H1 (cell line): ENCODE measurements around the gene LIN54.

Source experiments
- ATF3 ChIP-seq: IDR thresholded peaks from 2 replicates; pipeline ENCODE4 v1.6.1; 2011; ENCODE audit warnings: low read depth, mild to moderate bottlenecking, low read length; ENCODE audit not compliant: insufficient read depth
- EP300 ChIP-seq, 2 experiments: IDR thresholded peaks; 1 replicate in 1 of 2; 2 replicates in 1 of 2; pipeline ENCODE4 v1.6.1; 2011 to 2012; ENCODE audit warnings: low read depth in 2 of 2, low read length in 2 of 2, mild to moderate bottlenecking in 2 of 2, borderline replicate concordance in 1 of 2, inconsistent platforms in 1 of 2, moderate library complexity in 1 of 2
- EZH2 ChIP-seq: fragments of 200-600 bp; sonication (generic); IDR thresholded peaks from 2 replicates; pipeline ENCODE4 v1.7.1; 2012; ENCODE audit warnings: low read depth, mild to moderate bottlenecking, moderate library complexity, low read length, inconsistent platforms; ENCODE audit not compliant: severe bottlenecking
- FOSL1 ChIP-seq: IDR thresholded peaks from 2 replicates; pipeline ENCODE4 v1.6.1; 2011; ENCODE audit warnings: mild to moderate bottlenecking, low read depth, low read length, moderate library complexity; ENCODE audit not compliant: insufficient read depth
- HDAC2 ChIP-seq, 2 experiments: fragments of 300-600 bp in 1 of 2; sonication (generic) in 1 of 2; IDR thresholded peaks; 2 replicates each; pipeline ENCODE4 v1.6.1; 2011 to 2012; ENCODE audit warnings: low read depth in 2 of 2, low read length in 2 of 2, mild to moderate bottlenecking in 2 of 2, moderate library complexity in 2 of 2, borderline replicate concordance in 1 of 2, inconsistent platforms in 1 of 2
- POLR2A ChIP-seq, 2 experiments: IDR thresholded peaks; 1 replicate in 1 of 2; 2 replicates in 1 of 2; pipeline ENCODE4 v1.6.1; 2011; ENCODE audit warnings: low read depth in 2 of 2, low read length in 2 of 2, mild to moderate bottlenecking in 2 of 2; ENCODE audit errors: control extremely low read depth in 1 of 2
- POU5F1 ChIP-seq: IDR thresholded peaks from 2 replicates; pipeline ENCODE4 v1.6.1; 2011; ENCODE audit warnings: low read depth, mild to moderate bottlenecking, low read length, moderate library complexity
- RAD21 ChIP-seq, 2 experiments: IDR thresholded peaks in 1 of 2; conservative IDR thresholded peaks in 1 of 2; 2 replicates each; pipeline ENCODE4 v1.6.1; 2011; ENCODE audit warnings: low read depth in 2 of 2, low read length in 2 of 2, improper control_type of control experiment in 1 of 2, inconsistent platforms in 1 of 2, mild to moderate bottlenecking in 1 of 2, moderate library complexity in 1 of 2
- SP1 ChIP-seq: IDR thresholded peaks from 2 replicates; pipeline ENCODE4 v1.6.1; 2011; ENCODE audit warnings: low read depth, low read length
- ZNF274 ChIP-seq: IDR thresholded peaks from 2 replicates; pipeline ENCODE4 v1.7.0; 2012; ENCODE audit warnings: low read length, borderline replicate concordance; ENCODE audit errors: extremely low read depth
- TF ChIP-seq, protein P1 (sequence below), 3 experiments: IDR thresholded peaks; 1 replicate in 2 of 3; 2 replicates in 1 of 3; pipeline versions ENCODE4 v1.5.1 to v1.6.1; 2011; ENCODE audit warnings: low read length in 3 of 3, mild to moderate bottlenecking in 3 of 3, inconsistent platforms in 2 of 3, low read depth in 1 of 3, moderate library complexity in 1 of 3; ENCODE audit not compliant: insufficient read depth in 1 of 3; ENCODE audit errors: control extremely low read depth in 1 of 3
- TF ChIP-seq, protein P2 (sequence below): fragments of 300-600 bp; sonication (generic); IDR thresholded peaks from 2 replicates; pipeline ENCODE4 v1.7.1; 2012; ENCODE audit warnings: low read length, moderate library complexity, mild to moderate bottlenecking, inconsistent platforms; ENCODE audit not compliant: insufficient replicate concordance

GRCh38 chr4:82892467-82892802 is 118.2 kb downstream of the LIN54 start:
- TF ChIP-seq, protein P1, sequence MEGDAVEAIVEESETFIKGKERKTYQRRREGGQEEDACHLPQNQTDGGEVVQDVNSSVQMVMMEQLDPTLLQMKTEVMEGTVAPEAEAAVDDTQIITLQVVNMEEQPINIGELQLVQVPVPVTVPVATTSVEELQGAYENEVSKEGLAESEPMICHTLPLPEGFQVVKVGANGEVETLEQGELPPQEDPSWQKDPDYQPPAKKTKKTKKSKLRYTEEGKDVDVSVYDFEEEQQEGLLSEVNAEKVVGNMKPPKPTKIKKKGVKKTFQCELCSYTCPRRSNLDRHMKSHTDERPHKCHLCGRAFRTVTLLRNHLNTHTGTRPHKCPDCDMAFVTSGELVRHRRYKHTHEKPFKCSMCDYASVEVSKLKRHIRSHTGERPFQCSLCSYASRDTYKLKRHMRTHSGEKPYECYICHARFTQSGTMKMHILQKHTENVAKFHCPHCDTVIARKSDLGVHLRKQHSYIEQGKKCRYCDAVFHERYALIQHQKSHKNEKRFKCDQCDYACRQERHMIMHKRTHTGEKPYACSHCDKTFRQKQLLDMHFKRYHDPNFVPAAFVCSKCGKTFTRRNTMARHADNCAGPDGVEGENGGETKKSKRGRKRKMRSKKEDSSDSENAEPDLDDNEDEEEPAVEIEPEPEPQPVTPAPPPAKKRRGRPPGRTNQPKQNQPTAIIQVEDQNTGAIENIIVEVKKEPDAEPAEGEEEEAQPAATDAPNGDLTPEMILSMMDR (IDR thresholded peaks at IDR 0.05; ENCODE audit: control extremely low read depth in 1 of 3, insufficient read depth in 1 of 3, low read depth in 1 of 3, low read length in 3 of 3), result no peak
- TF ChIP-seq FOSL1 (no peak), EZH2 (no peak), ATF3 (no peak), ZNF274 (no peak), POU5F1 (no peak), EP300 (IDR thresholded peaks at IDR 0.05; ENCODE audit: borderline replicate concordance in 1 of 2, low read depth in 2 of 2, low read length in 2 of 2) (no peak), HDAC2 (IDR thresholded peaks at IDR 0.05; ENCODE audit: borderline replicate concordance in 1 of 2, low read depth in 2 of 2, low read length in 2 of 2) (no peak), POLR2A (IDR thresholded peaks at IDR 0.05; ENCODE audit: control extremely low read depth in 1 of 2, low read depth in 2 of 2, low read length in 2 of 2) (no peak), RAD21 (IDR thresholded peaks at IDR 0.05 in 1 of 2, conservative IDR thresholded peaks at IDR 0.05 in 1 of 2; ENCODE audit: low read depth in 2 of 2, low read length in 2 of 2) (no peak), SP1 (no peak)
- TF ChIP-seq, protein P2, sequence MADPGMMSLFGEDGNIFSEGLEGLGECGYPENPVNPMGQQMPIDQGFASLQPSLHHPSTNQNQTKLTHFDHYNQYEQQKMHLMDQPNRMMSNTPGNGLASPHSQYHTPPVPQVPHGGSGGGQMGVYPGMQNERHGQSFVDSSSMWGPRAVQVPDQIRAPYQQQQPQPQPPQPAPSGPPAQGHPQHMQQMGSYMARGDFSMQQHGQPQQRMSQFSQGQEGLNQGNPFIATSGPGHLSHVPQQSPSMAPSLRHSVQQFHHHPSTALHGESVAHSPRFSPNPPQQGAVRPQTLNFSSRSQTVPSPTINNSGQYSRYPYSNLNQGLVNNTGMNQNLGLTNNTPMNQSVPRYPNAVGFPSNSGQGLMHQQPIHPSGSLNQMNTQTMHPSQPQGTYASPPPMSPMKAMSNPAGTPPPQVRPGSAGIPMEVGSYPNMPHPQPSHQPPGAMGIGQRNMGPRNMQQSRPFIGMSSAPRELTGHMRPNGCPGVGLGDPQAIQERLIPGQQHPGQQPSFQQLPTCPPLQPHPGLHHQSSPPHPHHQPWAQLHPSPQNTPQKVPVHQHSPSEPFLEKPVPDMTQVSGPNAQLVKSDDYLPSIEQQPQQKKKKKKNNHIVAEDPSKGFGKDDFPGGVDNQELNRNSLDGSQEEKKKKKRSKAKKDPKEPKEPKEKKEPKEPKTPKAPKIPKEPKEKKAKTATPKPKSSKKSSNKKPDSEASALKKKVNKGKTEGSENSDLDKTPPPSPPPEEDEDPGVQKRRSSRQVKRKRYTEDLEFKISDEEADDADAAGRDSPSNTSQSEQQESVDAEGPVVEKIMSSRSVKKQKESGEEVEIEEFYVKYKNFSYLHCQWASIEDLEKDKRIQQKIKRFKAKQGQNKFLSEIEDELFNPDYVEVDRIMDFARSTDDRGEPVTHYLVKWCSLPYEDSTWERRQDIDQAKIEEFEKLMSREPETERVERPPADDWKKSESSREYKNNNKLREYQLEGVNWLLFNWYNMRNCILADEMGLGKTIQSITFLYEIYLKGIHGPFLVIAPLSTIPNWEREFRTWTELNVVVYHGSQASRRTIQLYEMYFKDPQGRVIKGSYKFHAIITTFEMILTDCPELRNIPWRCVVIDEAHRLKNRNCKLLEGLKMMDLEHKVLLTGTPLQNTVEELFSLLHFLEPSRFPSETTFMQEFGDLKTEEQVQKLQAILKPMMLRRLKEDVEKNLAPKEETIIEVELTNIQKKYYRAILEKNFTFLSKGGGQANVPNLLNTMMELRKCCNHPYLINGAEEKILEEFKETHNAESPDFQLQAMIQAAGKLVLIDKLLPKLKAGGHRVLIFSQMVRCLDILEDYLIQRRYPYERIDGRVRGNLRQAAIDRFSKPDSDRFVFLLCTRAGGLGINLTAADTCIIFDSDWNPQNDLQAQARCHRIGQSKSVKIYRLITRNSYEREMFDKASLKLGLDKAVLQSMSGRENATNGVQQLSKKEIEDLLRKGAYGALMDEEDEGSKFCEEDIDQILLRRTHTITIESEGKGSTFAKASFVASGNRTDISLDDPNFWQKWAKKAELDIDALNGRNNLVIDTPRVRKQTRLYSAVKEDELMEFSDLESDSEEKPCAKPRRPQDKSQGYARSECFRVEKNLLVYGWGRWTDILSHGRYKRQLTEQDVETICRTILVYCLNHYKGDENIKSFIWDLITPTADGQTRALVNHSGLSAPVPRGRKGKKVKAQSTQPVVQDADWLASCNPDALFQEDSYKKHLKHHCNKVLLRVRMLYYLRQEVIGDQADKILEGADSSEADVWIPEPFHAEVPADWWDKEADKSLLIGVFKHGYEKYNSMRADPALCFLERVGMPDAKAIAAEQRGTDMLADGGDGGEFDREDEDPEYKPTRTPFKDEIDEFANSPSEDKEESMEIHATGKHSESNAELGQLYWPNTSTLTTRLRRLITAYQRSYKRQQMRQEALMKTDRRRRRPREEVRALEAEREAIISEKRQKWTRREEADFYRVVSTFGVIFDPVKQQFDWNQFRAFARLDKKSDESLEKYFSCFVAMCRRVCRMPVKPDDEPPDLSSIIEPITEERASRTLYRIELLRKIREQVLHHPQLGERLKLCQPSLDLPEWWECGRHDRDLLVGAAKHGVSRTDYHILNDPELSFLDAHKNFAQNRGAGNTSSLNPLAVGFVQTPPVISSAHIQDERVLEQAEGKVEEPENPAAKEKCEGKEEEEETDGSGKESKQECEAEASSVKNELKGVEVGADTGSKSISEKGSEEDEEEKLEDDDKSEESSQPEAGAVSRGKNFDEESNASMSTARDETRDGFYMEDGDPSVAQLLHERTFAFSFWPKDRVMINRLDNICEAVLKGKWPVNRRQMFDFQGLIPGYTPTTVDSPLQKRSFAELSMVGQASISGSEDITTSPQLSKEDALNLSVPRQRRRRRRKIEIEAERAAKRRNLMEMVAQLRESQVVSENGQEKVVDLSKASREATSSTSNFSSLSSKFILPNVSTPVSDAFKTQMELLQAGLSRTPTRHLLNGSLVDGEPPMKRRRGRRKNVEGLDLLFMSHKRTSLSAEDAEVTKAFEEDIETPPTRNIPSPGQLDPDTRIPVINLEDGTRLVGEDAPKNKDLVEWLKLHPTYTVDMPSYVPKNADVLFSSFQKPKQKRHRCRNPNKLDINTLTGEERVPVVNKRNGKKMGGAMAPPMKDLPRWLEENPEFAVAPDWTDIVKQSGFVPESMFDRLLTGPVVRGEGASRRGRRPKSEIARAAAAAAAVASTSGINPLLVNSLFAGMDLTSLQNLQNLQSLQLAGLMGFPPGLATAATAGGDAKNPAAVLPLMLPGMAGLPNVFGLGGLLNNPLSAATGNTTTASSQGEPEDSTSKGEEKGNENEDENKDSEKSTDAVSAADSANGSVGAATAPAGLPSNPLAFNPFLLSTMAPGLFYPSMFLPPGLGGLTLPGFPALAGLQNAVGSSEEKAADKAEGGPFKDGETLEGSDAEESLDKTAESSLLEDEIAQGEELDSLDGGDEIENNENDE, result no peak
